HCT116 (cell line): ENCODE results near the gene CDCP1. TPM values are rescaled to one million over a fixed set of nuclear protein-coding genes. Genes with fewer than 3 reads are reported as not detected.

Source experiments
- ATAC-seq: fragments of 200-7000 bp; cut with Tn5 transposase; 2 replicates; pipeline ENCODE4 v1.9.1; 2020; ENCODE audit warnings: mild to moderate bottlenecking, moderate library complexity
- BruUV-seq: library from RNA; stranded (reverse); fragments of 400-500 nt; replicated peaks from 2 replicates; lab custom pipeline; 2021; lab: Mats Ljungman, UMichigan
- CTCF ChIA-PET: fragments of 300-600 bp; sonication (Branson Sonifier 250); formaldehyde crosslinking; loops from one replicate; lab custom pipeline; 2021; ENCODE audit warnings: antibody characterized with exemption; lab: Charles Lee
- POLR2A ChIA-PET: fragments of 300-600, 350-600 bp; sonication (Branson Sonifier 250); formaldehyde crosslinking; loops from one replicate; lab custom pipeline; 2021; ENCODE audit warnings: antibody characterized with exemption; lab: Charles Lee
- RAD21 ChIA-PET, 2 experiments: fragments of 300-600 bp; sonication (Branson Sonifier 250); formaldehyde crosslinking; loops; one replicate each; lab custom pipeline; 2023; ENCODE audit warnings: low total read pairs in 2 of 2; ENCODE audit not compliant: uncharacterized antibody in 2 of 2, unreplicated experiment in 2 of 2, low non-redundant PET in 1 of 2; lab: Charles Lee
- DNase-seq: peaks from one replicate; pipeline ENCODE4 v3.0.0-alpha.2; 2010; ENCODE audit warnings: low read depth, low spot score
- H2AFZ ChIP-seq: fragments of 200-600 bp; shearing (Covaris generic), sonication (generic); 2 replicates; pipeline ENCODE4 v1.6.1; 2017; ENCODE audit warnings: low read depth, mixed run types, mixed read lengths, antibody characterized with exemption, low read length; ENCODE audit not compliant: poor library complexity, severe bottlenecking
- H3K27ac ChIP-seq: 2 replicates; pipeline ENCODE4 v1.5.1; 2012; ENCODE audit warnings: low read depth, low read length
- H3K27me3 ChIP-seq: fragments of 200-600 bp; sonication (generic); 2 replicates; pipeline ENCODE4 v1.6.1; 2016; ENCODE audit warnings: mixed run types, low read length, mixed read lengths; ENCODE audit not compliant: insufficient read depth
- H3K36me3 ChIP-seq, 2 experiments: fragments of 200-500 bp in 1 of 2; fragments of 200-600 bp in 1 of 2; sonication (Bioruptor generic) in 1 of 2; sonication (generic) in 1 of 2; 2 replicates each; pipeline versions ENCODE4 v1.5.1 to v1.6.1; 2014 to 2016; ENCODE audit warnings: low read length in 2 of 2, inconsistent platforms in 1 of 2, mixed read lengths in 1 of 2, mixed run types in 1 of 2; ENCODE audit not compliant: insufficient read depth in 2 of 2, control insufficient read depth in 1 of 2
- H3K4me1 ChIP-seq, 2 experiments: fragments of 200-600 bp in 1 of 2; sonication (generic) in 1 of 2; 2 replicates each; pipeline versions ENCODE4 v1.5.1 to v1.6.1; 2012 to 2017; ENCODE audit warnings: low read length in 2 of 2, inconsistent platforms in 1 of 2, mild to moderate bottlenecking in 1 of 2, mixed read lengths in 1 of 2, mixed run types in 1 of 2, moderate library complexity in 1 of 2; ENCODE audit not compliant: insufficient read depth in 2 of 2, control insufficient read depth in 1 of 2
- H3K4me2 ChIP-seq: fragments of 200-600 bp; sonication (generic); 2 replicates; pipeline ENCODE4 v1.6.1; 2017; ENCODE audit warnings: mixed run types, low read length, mixed read lengths
- H3K4me3 ChIP-seq, 2 experiments: fragments of 200-600 bp in 1 of 2; sonication (generic) in 1 of 2; replicated peaks in 1 of 2; 2 replicates each; pipeline ENCODE4 v1.5.1; 2011 to 2016; ENCODE audit warnings: low read length in 2 of 2, control low read depth in 1 of 2, low read depth in 1 of 2, mild to moderate bottlenecking in 1 of 2, mixed read lengths in 1 of 2, mixed run types in 1 of 2
- H3K79me2 ChIP-seq: fragments of 200-600 bp; sonication (generic); 2 replicates; pipeline ENCODE4 v1.6.1; 2017; ENCODE audit warnings: mild to moderate bottlenecking, mixed run types, low read length, moderate library complexity, mixed read lengths; ENCODE audit not compliant: insufficient read depth
- H3K9ac ChIP-seq: fragments of 200-600 bp; sonication (generic); 2 replicates; pipeline ENCODE4 v1.6.1; 2016; ENCODE audit warnings: low read length, mixed read lengths
- H3K9me2 ChIP-seq: fragments of 200-600 bp; sonication (generic), shearing (Covaris generic); 2 replicates; pipeline ENCODE4 v1.6.1; 2017; ENCODE audit warnings: mixed run types, mild to moderate bottlenecking, moderate library complexity; ENCODE audit not compliant: insufficient read depth
- H3K9me3 ChIP-seq, 2 experiments: fragments of 200-500 bp in 1 of 2; fragments of 200-600 bp in 1 of 2; sonication (Bioruptor generic) in 1 of 2; sonication (generic) in 1 of 2; 2 replicates each; pipeline ENCODE4 v1.6.1; 2014 to 2017; ENCODE audit warnings: low read length in 2 of 2, mixed read lengths in 2 of 2, inconsistent platforms in 1 of 2, low read depth in 1 of 2, mild to moderate bottlenecking in 1 of 2, mixed run types in 1 of 2, moderate library complexity in 1 of 2; ENCODE audit not compliant: control insufficient read depth in 1 of 2, insufficient read depth in 1 of 2
- H4K20me1 ChIP-seq: fragments of 200-600 bp; sonication (generic), shearing (Covaris generic); 2 replicates; pipeline ENCODE4 v1.6.1; 2017; ENCODE audit warnings: mixed run types, mild to moderate bottlenecking, moderate library complexity; ENCODE audit not compliant: insufficient read depth
- CEBPB ChIP-seq: IDR thresholded peaks from 2 replicates; pipeline ENCODE4 v1.6.1; 2012; ENCODE audit warnings: low read depth
- POLR2AphosphoS5 ChIP-seq: IDR thresholded peaks from 2 replicates; pipeline ENCODE4 v1.6.1; 2011; ENCODE audit warnings: mild to moderate bottlenecking, low read depth, low read length, moderate library complexity
- SP1 ChIP-seq: IDR thresholded peaks from 2 replicates; pipeline ENCODE4 v1.6.1; 2012; ENCODE audit warnings: low read depth
- TCF7L2 ChIP-seq: IDR thresholded peaks from 2 replicates; pipeline ENCODE4 v1.7.0; 2011; ENCODE audit warnings: borderline replicate concordance, inconsistent platforms; ENCODE audit not compliant: insufficient read depth, insufficient read length; ENCODE audit errors: extremely low read depth
- YY1 ChIP-seq: IDR thresholded peaks from 2 replicates; pipeline ENCODE4 v1.6.1; 2011; ENCODE audit warnings: low read length, low read depth, moderate library complexity, mild to moderate bottlenecking; ENCODE audit not compliant: insufficient replicate concordance; ENCODE audit errors: extremely low read depth
- ZNF274 ChIP-seq: fragments of 200-500 bp; sonication (Bioruptor generic); IDR thresholded peaks from 2 replicates; pipeline ENCODE4 v1.6.1; 2014; ENCODE audit warnings: mild to moderate bottlenecking, low read depth, low read length, inconsistent platforms
- intact Hi-C: fragments of 100-400 bp; cut with micrococcal nuclease; formaldehyde crosslinking; loops from 2 replicates; pipeline ENCODE4 v1.10.0; 2022
- total RNA-seq: library from RNA; stranded (reverse); gene quantifications from one replicate; pipeline ENCODE4 v1.2.1, GENCODE V29; 2021; ENCODE audit not compliant: unreplicated experiment
- TF ChIP-seq, protein P1 (sequence below), 3 experiments: fragments of 200-600 bp in 1 of 3; sonication (generic) in 1 of 3; IDR thresholded peaks in 2 of 3; conservative IDR thresholded peaks in 1 of 3; 2 replicates each; pipeline ENCODE4 v1.5.1; 2012 to 2017; ENCODE audit warnings: low read depth in 2 of 3, low read length in 2 of 3, antibody characterized with exemption in 1 of 3, borderline replicate concordance in 1 of 3, control low read depth in 1 of 3, mild to moderate bottlenecking in 1 of 3, mixed read lengths in 1 of 3, mixed run types in 1 of 3, moderate library complexity in 1 of 3; ENCODE audit not compliant: insufficient read depth in 1 of 3
- TF ChIP-seq, protein P2 (sequence below): IDR thresholded peaks from 2 replicates; pipeline ENCODE4 v1.6.1; 2012

The CDCP1 gene
- total RNA-seq, 1 experiment from 2014 or later: 196 TPM

DNA sequence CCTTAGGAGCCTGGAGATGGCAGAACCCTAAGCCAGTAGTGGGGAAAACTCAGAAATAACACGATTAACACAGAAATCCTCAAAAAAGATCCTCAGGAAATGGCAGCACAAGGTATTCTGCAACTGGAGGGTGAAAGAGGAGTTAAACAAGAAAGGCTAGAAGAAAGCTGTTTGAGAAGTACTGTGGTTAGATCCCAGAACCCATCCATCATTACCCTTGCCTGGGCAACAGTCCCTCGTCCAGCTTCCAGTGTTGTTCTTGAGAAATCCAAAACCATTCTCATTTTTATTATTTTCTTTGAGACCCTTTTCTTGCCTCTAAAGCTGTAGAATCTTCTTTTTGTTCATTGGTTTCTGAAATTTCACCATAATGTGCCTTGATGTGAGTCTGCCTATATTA is 2.7 kb upstream of the CDCP1 start:
- intact Hi-C loops: loop anchor here (1.0 kb wide), 1 partner anchor 34 kb away; no protein-coding TSS in a partner anchor
- Histone ChIP-seq H3K9ac (no peak overlapping the region), H3K4me1 (peaks cover 8 to 31% of the 10 kb centered on the region in 2 experiments), H3K36me3 (0 out of 4 replicates have a peak, but pooled peaks cover 0 to 3% of the 10 kb centered on the region in 2 experiments), H3K27me3 (no peaks in the 10 kb centered on the region), H3K79me2 (peaks cover 30% of the 10 kb centered on the region), H2AFZ (no peak overlapping the region), H3K27ac (no peak overlapping the region), H3K4me2 (no peak overlapping the region), H4K20me1 (no peaks in the 10 kb centered on the region), H3K4me3 (no peak overlapping the region), H3K9me2 (no peaks in the 10 kb centered on the region), H3K9me3 (peaks cover 0 to 4% of the 10 kb centered on the region in 2 experiments; a peak in 2 of 4 replicates)
- TF ChIP-seq, protein P1, sequence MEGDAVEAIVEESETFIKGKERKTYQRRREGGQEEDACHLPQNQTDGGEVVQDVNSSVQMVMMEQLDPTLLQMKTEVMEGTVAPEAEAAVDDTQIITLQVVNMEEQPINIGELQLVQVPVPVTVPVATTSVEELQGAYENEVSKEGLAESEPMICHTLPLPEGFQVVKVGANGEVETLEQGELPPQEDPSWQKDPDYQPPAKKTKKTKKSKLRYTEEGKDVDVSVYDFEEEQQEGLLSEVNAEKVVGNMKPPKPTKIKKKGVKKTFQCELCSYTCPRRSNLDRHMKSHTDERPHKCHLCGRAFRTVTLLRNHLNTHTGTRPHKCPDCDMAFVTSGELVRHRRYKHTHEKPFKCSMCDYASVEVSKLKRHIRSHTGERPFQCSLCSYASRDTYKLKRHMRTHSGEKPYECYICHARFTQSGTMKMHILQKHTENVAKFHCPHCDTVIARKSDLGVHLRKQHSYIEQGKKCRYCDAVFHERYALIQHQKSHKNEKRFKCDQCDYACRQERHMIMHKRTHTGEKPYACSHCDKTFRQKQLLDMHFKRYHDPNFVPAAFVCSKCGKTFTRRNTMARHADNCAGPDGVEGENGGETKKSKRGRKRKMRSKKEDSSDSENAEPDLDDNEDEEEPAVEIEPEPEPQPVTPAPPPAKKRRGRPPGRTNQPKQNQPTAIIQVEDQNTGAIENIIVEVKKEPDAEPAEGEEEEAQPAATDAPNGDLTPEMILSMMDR (IDR thresholded peaks at IDR 0.05 in 2 of 3, conservative IDR thresholded peaks at IDR 0.05 in 1 of 3; ENCODE audit: borderline replicate concordance in 1 of 3, insufficient read depth in 1 of 3, low read depth in 2 of 3, low read length in 2 of 3): no peak
- TF ChIP-seq ZNF274 (no peak), TCF7L2 (no peak), POLR2AphosphoS5 (no peak), SP1 (no peak), CEBPB (no peak), YY1 (no peak)
- TF ChIP-seq, protein P2, sequence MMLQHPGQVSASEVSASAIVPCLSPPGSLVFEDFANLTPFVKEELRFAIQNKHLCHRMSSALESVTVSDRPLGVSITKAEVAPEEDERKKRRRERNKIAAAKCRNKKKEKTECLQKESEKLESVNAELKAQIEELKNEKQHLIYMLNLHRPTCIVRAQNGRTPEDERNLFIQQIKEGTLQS: no peak
- ChIA-PET RAD21 (no interaction called here), POLR2A (interaction anchor here (1.0 to 1.3 kb wide), 4 partner anchors 8 to 15 kb away, joined by 3 to 4 read pairs (median 3); no protein-coding TSS in a partner anchor), CTCF (interaction anchor here (0.8 kb wide), 1 partner anchor 19 kb away, joined by 3 read pairs; no protein-coding TSS in a partner anchor)
- BruUV-seq: no TSS peak
- ATAC-seq (no peak), DNase-seq (no peak)
